Tibial artery (tissue), 4 donors: ENCODE results near the gene S100PBP.

ENCODE experiments used
- DNase-seq, 2 donors: peaks; one replicate each; pipeline ENCODE4 v3.0.0-alpha.2; 2019
- H3K27ac ChIP-seq, 2 donors: fragments of 200-600 bp; sonication (generic) in 1 of 2; 1 replicate in 1 of 2; 2 replicates in 1 of 2; pipeline ENCODE4 v1.5.1; 2018 to 2019; ENCODE audit warnings: mild to moderate bottlenecking in 1 of 2
- H3K27me3 ChIP-seq, 2 donors: fragments of 200-600 bp; sonication (generic) in 1 of 2; one replicate each; pipeline versions ENCODE4 v1.5.1 to v1.6.0; 2016 to 2019
- H3K36me3 ChIP-seq, 3 donors: fragments of 200-600 bp; sonication (generic) in 2 of 3; one replicate each; pipeline ENCODE4 v1.5.1; 2016 to 2019; ENCODE audit warnings: mild to moderate bottlenecking in 2 of 3
- H3K4me1 ChIP-seq, 4 donors: fragments of 200-600 bp; sonication (generic) in 2 of 4; 1 replicate in 3 of 4; 2 replicates in 1 of 4; pipeline ENCODE4 v1.5.1; 2016 to 2019
- H3K4me3 ChIP-seq, 2 donors: fragments of 200-600 bp; sonication (generic) in 1 of 2; 1 replicate in 1 of 2; 2 replicates in 1 of 2; pipeline ENCODE4 v1.5.1; 2018 to 2019; ENCODE audit warnings: mild to moderate bottlenecking in 2 of 2
- H3K9me3 ChIP-seq, 3 donors: fragments of 200-600 bp; sonication (generic) in 1 of 3; one replicate each; pipeline ENCODE4 v1.5.1; 2016 to 2019
- intact Hi-C: fragments of 100-400 bp; cut with DNase I; formaldehyde crosslinking; loops from one replicate; pipeline ENCODE4 v1.15.0; 2023; ENCODE audit warnings: low total_unique reads
- TF ChIP-seq, protein P1 (sequence below), 2 experiments: fragments of 200-600 bp in 1 of 2; fragments of 450-650 bp in 1 of 2; IDR thresholded peaks; one replicate each; pipeline ENCODE4 v1.5.1; 2017 to 2019; ENCODE audit warnings: antibody characterized with exemption in 2 of 2, mild to moderate bottlenecking in 1 of 2, moderate library complexity in 1 of 2

The S100PBP gene

DNA sequence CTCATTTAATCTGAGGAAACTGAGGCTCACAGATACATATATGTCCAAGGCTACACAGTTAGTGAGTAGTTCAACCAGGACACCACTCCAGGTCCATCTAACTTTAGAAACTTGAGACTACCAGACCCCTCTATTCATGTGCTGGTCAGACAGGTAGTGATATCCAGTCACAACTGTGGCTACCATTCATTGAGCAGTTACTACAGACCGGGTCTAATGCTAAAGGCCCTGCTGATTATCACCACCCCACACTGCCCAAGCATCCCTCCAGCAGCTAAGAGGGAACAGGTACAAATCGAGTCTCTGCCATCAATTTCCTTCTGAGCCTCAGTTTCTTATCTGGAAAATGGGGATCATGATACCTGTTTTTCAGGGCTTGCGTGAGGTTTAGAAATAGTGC lies 74.2 kb downstream of the S100PBP start:
- H3K27me3 ChIP-seq, result peaks cover 0 to 68% of the 10 kb centered on the region in 2 donors
- H3K4me1 ChIP-seq, result peaks cover 0 to 20% (median 13%) of the 10 kb centered on the region in 4 donors
- intact Hi-C loops, result no loop called here
- no peak for DNase-seq
- TF ChIP-seq, protein P1, sequence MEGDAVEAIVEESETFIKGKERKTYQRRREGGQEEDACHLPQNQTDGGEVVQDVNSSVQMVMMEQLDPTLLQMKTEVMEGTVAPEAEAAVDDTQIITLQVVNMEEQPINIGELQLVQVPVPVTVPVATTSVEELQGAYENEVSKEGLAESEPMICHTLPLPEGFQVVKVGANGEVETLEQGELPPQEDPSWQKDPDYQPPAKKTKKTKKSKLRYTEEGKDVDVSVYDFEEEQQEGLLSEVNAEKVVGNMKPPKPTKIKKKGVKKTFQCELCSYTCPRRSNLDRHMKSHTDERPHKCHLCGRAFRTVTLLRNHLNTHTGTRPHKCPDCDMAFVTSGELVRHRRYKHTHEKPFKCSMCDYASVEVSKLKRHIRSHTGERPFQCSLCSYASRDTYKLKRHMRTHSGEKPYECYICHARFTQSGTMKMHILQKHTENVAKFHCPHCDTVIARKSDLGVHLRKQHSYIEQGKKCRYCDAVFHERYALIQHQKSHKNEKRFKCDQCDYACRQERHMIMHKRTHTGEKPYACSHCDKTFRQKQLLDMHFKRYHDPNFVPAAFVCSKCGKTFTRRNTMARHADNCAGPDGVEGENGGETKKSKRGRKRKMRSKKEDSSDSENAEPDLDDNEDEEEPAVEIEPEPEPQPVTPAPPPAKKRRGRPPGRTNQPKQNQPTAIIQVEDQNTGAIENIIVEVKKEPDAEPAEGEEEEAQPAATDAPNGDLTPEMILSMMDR (IDR thresholded peaks at IDR 0.05), result no peak
- H3K36me3 ChIP-seq, result peaks cover 0 to 17% (median 0%) of the 10 kb centered on the region in 3 donors
- H3K9me3 ChIP-seq, result no peaks in the 10 kb centered on the region
- H3K4me3 ChIP-seq, result no peak overlapping the region
- no peak overlapping the region for H3K27ac ChIP-seq

DNA sequence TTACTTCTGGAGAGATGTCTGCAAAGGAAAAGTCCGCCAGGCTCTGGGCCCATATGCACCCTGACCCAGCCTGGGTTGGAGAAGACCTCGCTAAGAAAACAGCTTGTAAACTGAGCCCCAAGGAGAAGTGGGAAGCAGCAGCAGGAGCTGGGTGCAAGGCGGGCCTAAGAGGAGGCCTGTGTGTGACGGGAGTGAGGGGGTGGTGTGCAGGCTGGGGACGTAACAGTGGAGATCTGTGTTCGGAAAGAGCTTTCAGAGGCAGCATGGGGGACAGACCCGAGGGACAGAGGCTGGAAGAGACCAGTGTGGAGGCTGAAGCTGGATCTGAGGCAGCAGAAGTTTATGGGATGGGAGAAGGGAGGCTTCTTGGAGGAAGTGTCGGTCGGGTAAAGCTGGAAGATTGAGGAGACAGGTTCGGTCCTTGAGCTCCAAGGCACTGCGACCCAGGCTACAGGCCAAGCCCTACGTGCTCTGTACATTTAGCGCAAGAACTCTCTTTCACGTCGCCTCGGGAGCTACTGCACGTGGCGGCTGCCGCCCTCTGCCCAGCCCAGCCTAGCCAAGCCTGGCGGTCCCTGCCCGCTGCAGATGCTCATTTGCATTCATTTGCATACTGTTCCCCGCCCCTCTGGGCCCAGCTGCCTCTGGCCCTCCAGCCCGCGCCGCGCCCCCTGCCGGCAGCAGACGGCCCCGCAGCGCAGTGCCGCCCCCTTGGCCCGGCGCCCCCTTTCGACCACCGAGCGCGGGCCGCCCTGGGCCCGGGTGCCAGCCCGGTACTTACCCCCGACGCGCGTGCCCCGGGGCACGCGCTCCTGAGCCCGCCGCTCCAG lies 75.1 kb downstream of the S100PBP start:
- Histone ChIP-seq H3K27me3 (peaks cover 0 to 58% of the 10 kb centered on the region in 2 donors), H3K27ac (no peak overlapping the region), H3K36me3 (peaks cover 0 to 17% (median 0%) of the 10 kb centered on the region in 3 donors), H3K4me3 (peak overlapping the region; percentile 31 to 47), H3K4me1 (peaks cover 0 to 18% (median 13%) of the 10 kb centered on the region in 4 donors), H3K9me3 (no peaks in the 10 kb centered on the region)
- TF ChIP-seq, protein P1 (IDR thresholded peaks at IDR 0.05), result peak in 1 of 2 experiments; percentile 20
- peak in 1 of 2 donors; percentile 48 for DNase-seq
- intact Hi-C loops, result no loop called here

DNA sequence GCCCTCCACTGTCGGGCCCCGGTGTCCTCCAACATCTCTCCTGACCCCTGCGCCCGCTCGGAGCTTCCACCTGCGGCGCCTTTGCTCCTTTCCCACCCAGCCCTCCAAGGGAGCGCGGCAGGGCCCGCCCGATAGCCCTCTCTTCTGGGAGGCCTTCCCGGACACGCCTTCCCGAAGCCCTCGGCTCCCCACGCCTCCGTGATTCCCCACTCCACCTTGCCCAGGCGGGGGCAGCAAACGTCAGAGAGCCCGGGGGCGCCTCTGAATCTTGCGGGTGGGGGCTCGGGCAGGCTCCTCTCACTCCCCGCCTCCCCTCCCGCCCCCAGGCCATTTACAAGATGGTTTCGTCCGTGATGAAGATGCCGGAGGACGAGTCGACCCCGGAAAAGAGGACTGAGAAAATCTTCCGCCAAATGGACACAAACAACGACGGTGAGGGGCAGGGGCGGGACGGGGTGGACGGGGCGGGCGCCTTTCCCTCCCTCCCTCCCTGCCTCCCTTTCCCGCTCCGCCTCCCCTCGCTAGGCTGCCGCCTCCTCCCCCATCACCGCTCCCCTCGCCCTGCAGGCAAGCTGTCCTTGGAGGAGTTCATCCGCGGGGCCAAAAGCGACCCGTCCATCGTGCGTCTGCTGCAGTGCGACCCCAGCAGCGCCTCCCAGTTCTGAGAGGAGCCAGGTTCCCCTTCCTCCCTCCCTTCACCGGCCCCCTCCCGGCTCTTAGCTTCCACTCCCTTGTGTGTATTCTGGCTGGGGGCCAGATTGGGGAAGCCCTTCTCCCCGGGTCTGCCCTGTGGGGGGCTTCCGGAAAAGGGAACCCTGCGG lies 76.0 kb downstream of the S100PBP start:
- Histone ChIP-seq H3K4me3 (peak overlapping the region; percentile 31 to 47), H3K36me3 (peaks cover 0 to 17% (median 0%) of the 10 kb centered on the region in 3 donors), H3K9me3 (no peaks in the 10 kb centered on the region), H3K27ac (no peak overlapping the region), H3K4me1 (peaks cover 0 to 18% (median 13%) of the 10 kb centered on the region in 4 donors), H3K27me3 (peaks cover 0 to 50% of the 10 kb centered on the region in 2 donors)
- intact Hi-C loops, result no loop called here
- TF ChIP-seq, protein P1 (IDR thresholded peaks at IDR 0.05), result no peak
- DNase-seq, result peak in 1 of 2 donors; percentile 69

DNA sequence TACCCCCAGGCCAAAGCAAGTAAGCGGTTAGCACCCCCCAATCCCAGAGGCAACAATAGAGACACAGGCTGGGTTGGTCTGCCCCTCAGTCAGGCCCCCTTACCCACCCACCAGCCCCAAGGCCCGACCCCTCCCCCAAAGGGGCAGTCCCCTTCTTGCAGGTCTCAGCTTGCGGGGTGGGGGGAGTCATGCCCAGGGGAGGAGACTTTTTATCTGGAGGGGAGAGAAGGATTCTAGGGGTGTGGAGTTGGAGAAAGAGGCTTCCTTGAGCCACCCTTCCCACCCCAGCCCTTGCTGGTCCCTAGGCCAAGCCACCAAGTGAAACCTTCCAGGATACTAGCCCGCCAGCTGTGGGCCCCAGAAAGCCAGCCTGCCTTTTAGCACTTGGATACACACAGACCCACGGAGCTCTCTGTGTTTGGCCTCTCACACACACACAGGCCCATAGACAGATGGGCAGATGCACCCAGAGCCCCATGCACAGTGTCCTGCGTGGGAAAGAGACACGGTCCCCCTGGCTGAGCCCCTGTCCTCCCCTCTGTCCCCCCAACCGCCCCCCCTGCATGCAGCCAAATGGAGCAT lies 76.7 kb downstream of the S100PBP start:
- no peaks in the 10 kb centered on the region for H3K9me3 ChIP-seq
- H3K27ac ChIP-seq, result no peak overlapping the region
- peaks cover 0 to 18% (median 13%) of the 10 kb centered on the region in 4 donors for H3K4me1 ChIP-seq
- DNase-seq, result peak in 1 of 2 donors; percentile 62
- intact Hi-C loops, result no loop called here
- peaks cover 0 to 45% of the 10 kb centered on the region in 2 donors for H3K27me3 ChIP-seq
- TF ChIP-seq, protein P1 (IDR thresholded peaks at IDR 0.05), result no peak
- H3K36me3 ChIP-seq, result peaks cover 0 to 17% (median 0%) of the 10 kb centered on the region in 3 donors
- H3K4me3 ChIP-seq, result no peak overlapping the region

DNA sequence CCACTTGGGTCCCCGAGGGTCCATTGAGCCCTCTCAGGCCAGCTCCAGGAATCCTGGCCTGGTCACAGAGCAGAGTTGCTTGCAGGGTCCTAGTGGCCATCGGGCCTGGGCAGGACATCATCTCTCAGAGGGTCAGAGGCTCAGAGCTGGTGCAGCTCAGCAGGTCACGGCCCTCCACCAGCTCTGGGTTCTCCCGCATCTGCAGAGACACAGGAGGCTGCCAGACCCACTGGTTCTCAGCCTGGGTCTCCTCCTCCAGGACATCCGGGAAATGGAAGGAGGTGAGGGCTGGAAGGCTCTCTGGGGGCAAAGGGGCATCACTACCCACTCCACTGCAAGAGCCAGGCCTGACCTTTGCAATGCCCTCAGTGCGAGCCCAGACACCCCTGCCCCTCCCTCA lies 77.2 kb downstream of the S100PBP start:
- intact Hi-C loops, result no loop called here
- peaks cover 0 to 19% (median 13%) of the 10 kb centered on the region in 4 donors for H3K4me1 ChIP-seq
- H3K4me3 ChIP-seq, result no peak overlapping the region
- peaks cover 0 to 17% (median 0%) of the 10 kb centered on the region in 3 donors for H3K36me3 ChIP-seq
- H3K9me3 ChIP-seq, result no peaks in the 10 kb centered on the region
- DNase-seq, result peak in 1 of 2 donors; percentile 59
- H3K27me3 ChIP-seq, result peaks cover 0 to 45% of the 10 kb centered on the region in 2 donors
- TF ChIP-seq, protein P1 (IDR thresholded peaks at IDR 0.05), result no peak
- no peak overlapping the region for H3K27ac ChIP-seq
